ENCODE results near the gene TPST1.

Gene TPST1

DNA sequence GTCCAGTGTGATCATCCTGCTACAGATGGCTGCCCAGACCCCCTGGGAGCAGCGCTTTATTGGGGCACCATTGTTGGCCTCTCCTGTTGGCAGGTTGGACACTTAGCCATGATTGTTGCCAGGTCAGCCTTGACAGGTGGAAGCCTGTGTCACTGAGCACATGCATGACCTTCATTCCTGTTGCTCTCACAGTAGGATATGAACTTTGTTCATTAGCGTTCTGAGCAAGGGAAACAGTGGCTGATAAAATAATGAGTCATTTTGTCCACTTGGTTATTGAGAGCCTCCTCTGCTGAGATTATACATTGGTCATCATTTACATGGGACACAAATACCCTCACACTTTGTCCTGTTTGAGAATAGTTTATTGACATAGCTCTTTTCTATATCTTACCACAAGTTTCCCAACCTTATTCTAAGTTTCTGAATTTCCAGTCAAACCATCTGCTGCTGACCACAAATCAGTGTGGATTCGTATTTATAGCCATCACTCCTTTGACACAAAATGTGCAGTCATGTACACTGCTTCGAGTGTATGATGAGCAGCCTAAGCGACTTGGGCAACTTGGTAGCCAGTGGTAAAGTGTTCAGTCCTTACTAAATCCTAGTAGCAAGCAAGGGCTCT, 102.6 kb downstream of the TPST1 start:
- DNase-seq (ENCODE audit: low spot score) (no peak), ATAC-seq (ENCODE audit: low read depth) (no peak)
- H3K9me3 ChIP-seq (ENCODE audit: severe bottlenecking), result no peaks in the 10 kb centered on the region
- no peaks in the 10 kb centered on the region for H3K36me3 ChIP-seq (ENCODE audit: low read depth)
- no peaks in the 10 kb centered on the region for H3K27me3 ChIP-seq (ENCODE audit: insufficient read depth, poor library complexity, severe bottlenecking)
- TF ChIP-seq, protein P1, sequence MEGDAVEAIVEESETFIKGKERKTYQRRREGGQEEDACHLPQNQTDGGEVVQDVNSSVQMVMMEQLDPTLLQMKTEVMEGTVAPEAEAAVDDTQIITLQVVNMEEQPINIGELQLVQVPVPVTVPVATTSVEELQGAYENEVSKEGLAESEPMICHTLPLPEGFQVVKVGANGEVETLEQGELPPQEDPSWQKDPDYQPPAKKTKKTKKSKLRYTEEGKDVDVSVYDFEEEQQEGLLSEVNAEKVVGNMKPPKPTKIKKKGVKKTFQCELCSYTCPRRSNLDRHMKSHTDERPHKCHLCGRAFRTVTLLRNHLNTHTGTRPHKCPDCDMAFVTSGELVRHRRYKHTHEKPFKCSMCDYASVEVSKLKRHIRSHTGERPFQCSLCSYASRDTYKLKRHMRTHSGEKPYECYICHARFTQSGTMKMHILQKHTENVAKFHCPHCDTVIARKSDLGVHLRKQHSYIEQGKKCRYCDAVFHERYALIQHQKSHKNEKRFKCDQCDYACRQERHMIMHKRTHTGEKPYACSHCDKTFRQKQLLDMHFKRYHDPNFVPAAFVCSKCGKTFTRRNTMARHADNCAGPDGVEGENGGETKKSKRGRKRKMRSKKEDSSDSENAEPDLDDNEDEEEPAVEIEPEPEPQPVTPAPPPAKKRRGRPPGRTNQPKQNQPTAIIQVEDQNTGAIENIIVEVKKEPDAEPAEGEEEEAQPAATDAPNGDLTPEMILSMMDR (IDR thresholded peaks at IDR 0.05; ENCODE audit: poor library complexity, severe bottlenecking), result no peak
- no peak overlapping the region for H3K27ac ChIP-seq (ENCODE audit: poor library complexity, severe bottlenecking)
- H3K4me1 ChIP-seq (ENCODE audit: insufficient read depth, poor library complexity, severe bottlenecking), result peaks cover 23% of the 10 kb centered on the region
- H3K4me3 ChIP-seq (ENCODE audit: severe bottlenecking), result no peak overlapping the region

DNA sequence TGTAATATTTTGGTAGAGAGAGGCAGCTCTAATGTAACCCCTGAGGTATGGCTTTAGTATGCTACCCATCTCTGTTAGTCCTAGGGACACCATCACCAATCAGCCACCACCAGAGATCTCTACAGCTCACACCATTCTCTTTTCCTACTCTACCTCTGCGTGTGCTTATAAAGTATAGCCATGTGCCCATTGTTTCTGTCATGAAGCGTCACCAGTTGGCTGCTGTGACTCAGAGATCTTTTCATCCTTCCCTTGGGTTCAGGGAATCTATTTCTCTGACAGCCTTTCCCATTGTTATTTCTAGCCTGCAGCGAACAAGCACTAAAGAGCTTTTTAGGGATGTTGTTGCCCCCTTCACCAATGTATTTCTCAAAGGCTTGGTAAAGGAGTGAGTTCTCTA, 103.3 kb downstream of the TPST1 start:
- no peak overlapping the region for H3K27ac ChIP-seq (ENCODE audit: poor library complexity, severe bottlenecking)
- TF ChIP-seq, protein P1 (IDR thresholded peaks at IDR 0.05; ENCODE audit: poor library complexity, severe bottlenecking), result no peak

DNA sequence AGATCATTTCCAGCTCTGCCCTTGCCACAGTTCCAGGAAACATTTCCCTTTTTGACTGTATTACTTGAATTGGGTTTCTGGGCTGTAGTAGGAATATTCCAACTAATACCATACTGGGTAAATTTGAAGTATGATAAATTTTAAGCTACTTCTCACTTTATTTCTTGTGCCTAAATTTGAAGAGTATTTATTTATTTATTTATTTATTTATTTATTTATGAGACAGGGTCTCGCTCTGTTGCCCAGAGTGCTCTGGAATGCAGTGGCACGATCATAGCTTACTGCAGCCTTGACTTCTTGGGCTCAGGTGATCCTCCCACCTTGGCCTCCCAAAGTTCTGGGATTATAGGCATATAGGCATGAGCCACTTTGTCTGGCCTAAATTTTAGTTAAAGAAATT, 105.5 kb downstream of the TPST1 start:
- TF ChIP-seq, protein P1 (IDR thresholded peaks at IDR 0.05; ENCODE audit: poor library complexity, severe bottlenecking), result no peak
- no peak for ATAC-seq (ENCODE audit: low read depth)
- Histone ChIP-seq H3K27me3 (ENCODE audit: insufficient read depth, poor library complexity, severe bottlenecking) (no peaks in the 10 kb centered on the region), H3K9me3 (ENCODE audit: severe bottlenecking) (no peaks in the 10 kb centered on the region), H3K27ac (ENCODE audit: poor library complexity, severe bottlenecking) (no peak overlapping the region), H3K4me1 (ENCODE audit: insufficient read depth, poor library complexity, severe bottlenecking) (peaks cover 8% of the 10 kb centered on the region), H3K36me3 (ENCODE audit: low read depth) (no peaks in the 10 kb centered on the region), H3K4me3 (ENCODE audit: severe bottlenecking) (no peak overlapping the region)
- no peak for DNase-seq (ENCODE audit: low spot score)

More for the DNA sequence above, 103.3 kb downstream of the TPST1 start:
- Histone ChIP-seq H3K4me3 (ENCODE audit: severe bottlenecking) (no peak overlapping the region), H3K27me3 (ENCODE audit: insufficient read depth, poor library complexity, severe bottlenecking) (no peaks in the 10 kb centered on the region), H3K4me1 (ENCODE audit: insufficient read depth, poor library complexity, severe bottlenecking) (peaks cover 23% of the 10 kb centered on the region), H3K36me3 (ENCODE audit: low read depth) (no peaks in the 10 kb centered on the region), H3K9me3 (ENCODE audit: severe bottlenecking) (no peaks in the 10 kb centered on the region)
- DNase-seq (ENCODE audit: low spot score), result no peak
- no peak for ATAC-seq (ENCODE audit: low read depth)

DNA sequence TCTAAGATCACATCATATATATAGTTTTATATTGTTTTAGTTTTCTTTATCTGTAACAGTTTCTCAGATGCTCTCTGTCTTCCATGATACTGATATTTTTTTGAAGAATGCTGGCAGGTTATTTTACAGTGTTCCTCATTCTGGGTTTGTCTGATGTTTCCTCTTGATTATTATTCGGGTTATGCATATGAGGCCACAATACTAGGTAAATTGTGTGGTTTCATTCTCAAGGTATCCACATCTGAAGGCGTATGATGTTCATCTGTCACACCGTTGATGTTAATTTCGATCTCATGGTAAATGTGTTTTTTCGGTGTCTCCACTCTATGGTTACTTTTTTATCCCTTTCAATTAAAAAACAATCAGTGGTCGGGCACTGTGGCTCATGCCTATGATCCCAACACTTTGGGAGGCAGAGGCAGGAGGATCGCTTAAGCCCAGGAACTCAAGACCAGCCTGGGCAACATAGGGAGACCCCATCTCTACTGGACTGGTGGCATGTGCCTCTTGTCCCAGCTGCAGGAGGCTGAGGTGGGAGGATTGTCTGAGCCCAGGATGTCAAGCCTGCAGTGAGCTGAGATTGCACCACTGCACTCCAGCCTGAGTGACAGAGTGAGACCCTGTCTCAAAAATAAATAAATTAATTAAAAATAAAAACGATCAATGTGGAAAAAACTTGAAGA, 108.9 kb downstream of the TPST1 start:
- Histone ChIP-seq H3K27me3 (ENCODE audit: insufficient read depth, poor library complexity, severe bottlenecking) (no peaks in the 10 kb centered on the region), H3K9me3 (ENCODE audit: severe bottlenecking) (no peaks in the 10 kb centered on the region), H3K36me3 (ENCODE audit: low read depth) (no peaks in the 10 kb centered on the region)

More for the DNA sequence above, 108.9 kb downstream of the TPST1 start:
- ATAC-seq (ENCODE audit: low read depth) (no peak), DNase-seq (ENCODE audit: low spot score) (no peak)
- H3K27ac ChIP-seq (ENCODE audit: poor library complexity, severe bottlenecking), result no peak overlapping the region
- H3K4me1 ChIP-seq (ENCODE audit: insufficient read depth, poor library complexity, severe bottlenecking), result no peaks in the 10 kb centered on the region
- TF ChIP-seq, protein P1 (IDR thresholded peaks at IDR 0.05; ENCODE audit: poor library complexity, severe bottlenecking), result no peak
- no peak overlapping the region for H3K4me3 ChIP-seq (ENCODE audit: severe bottlenecking)

All from RWPE2 (cell line).